Astrocyte of the spinal cord (primary cell): ENCODE results near the gene IKZF1.

Experiments
- DNase-seq: peaks from one replicate; pipeline ENCODE4 v3.0.0; 2011; ENCODE audit warnings: low read depth, low spot score
- H3K4me3 ChIP-seq: 2 replicates; pipeline ENCODE4 v1.5.1; 2011; ENCODE audit warnings: low read depth, mild to moderate bottlenecking, low read length, moderate library complexity
- in situ Hi-C: cut with HindIII; loops from 2 replicates; pipeline ENCODE4 v1.10.0; 2017; ENCODE audit warnings: low sequenced_read_pairs
- TF ChIP-seq, protein P1 (sequence below): IDR thresholded peaks from 2 replicates; pipeline ENCODE4 v1.5.1; 2012; ENCODE audit warnings: low read depth, mild to moderate bottlenecking, low read length, inconsistent platforms

IKZF1 gene

DNA sequence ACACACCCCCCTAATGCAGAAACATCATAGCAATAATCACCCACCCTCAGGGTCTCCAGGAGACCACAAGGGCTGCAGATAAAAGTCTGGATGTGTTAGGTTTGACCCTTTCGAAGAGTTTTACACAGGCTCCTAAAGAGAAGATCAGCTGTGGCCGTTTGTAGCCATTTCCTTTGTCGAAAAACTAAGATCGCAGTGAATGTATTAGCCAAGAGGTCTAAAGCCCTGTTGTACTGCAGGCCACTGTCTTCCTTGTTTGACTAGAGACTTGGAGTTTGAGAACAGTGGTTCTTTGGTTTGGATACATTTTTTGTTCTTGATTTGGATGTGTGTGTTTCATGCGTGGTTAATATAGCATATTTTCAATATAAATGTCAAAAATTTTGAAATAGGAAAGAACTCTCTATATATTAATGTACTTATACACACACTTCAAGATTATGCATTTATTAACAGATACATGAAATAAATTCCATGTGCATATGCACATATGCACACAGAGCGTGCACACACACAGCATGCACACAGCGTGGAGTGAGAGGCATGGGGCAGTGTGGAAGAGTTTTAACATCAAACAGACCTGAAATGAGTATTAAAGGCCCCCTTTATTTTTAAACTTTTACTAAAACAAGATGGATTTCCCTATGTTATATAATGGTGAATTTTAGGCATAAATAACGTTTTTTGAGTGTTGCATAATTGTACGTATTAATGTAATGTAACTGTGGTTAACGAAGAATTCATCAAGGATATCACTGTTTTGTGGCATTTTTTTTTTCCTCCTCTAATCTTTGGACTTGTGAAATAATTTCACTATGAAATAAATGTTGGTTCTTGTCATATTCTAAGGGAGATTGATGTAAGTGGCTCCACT lies 2.2 kb downstream of the IKZF1 start:
- no peak overlapping the region for H3K4me3 ChIP-seq
- DNase-seq: no peak
- TF ChIP-seq, protein P1, sequence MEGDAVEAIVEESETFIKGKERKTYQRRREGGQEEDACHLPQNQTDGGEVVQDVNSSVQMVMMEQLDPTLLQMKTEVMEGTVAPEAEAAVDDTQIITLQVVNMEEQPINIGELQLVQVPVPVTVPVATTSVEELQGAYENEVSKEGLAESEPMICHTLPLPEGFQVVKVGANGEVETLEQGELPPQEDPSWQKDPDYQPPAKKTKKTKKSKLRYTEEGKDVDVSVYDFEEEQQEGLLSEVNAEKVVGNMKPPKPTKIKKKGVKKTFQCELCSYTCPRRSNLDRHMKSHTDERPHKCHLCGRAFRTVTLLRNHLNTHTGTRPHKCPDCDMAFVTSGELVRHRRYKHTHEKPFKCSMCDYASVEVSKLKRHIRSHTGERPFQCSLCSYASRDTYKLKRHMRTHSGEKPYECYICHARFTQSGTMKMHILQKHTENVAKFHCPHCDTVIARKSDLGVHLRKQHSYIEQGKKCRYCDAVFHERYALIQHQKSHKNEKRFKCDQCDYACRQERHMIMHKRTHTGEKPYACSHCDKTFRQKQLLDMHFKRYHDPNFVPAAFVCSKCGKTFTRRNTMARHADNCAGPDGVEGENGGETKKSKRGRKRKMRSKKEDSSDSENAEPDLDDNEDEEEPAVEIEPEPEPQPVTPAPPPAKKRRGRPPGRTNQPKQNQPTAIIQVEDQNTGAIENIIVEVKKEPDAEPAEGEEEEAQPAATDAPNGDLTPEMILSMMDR: no peak
- in situ Hi-C loops: no loop called here

DNA sequence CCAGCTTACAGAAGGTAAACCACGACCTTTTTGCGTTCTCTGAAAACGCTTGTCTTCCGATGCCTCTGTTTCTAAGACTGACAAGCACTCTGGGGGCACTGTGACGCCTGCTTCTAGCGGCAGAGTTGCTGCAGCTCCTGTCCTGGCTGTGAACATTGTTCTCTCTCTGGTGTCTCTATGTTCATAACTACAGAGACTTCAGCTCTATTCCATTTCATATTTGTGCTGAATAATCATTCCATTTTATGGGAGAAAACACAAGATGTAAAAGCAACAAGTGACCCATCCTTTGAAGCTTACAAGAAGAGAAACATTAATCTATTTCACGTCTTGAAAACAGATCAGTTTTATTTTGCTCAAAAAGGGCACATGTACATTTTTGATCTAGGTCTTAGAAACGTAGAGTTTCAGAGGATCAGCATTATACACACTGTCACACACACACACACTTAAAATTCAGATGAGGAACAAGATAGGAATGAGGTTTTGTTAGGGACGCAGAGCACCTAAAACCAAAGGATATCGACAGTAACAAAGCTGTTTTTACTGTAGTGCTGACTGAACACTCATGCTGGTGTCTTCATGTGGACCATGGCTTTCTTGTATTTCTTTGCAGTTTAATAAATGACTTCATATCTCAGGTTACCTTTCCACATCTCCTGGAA lies 3.0 kb downstream of the IKZF1 start:
- TF ChIP-seq, protein P1: no peak
- no peak for DNase-seq
- in situ Hi-C loops: no loop called here
- H3K4me3 ChIP-seq: no peak overlapping the region

DNA sequence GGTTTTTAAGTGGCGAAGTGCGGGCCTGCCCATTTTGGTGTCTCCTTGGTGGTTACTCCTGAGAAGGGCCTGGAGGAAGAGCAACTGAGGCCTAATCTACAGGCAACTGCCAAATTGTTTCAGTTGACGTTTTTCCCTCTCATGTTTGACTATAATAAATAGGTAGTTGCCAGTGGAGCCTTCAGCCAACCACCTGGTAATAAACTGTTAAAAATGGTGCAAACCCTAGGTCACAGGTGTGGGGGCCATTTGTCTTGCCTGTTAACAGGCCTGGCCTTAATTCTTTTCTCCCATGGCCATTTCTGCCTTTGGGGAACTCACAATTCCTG lies 3.7 kb downstream of the IKZF1 start:
- TF ChIP-seq, protein P1: no peak
- in situ Hi-C loops: no loop called here
- no peak overlapping the region for H3K4me3 ChIP-seq
- DNase-seq: no peak

DNA sequence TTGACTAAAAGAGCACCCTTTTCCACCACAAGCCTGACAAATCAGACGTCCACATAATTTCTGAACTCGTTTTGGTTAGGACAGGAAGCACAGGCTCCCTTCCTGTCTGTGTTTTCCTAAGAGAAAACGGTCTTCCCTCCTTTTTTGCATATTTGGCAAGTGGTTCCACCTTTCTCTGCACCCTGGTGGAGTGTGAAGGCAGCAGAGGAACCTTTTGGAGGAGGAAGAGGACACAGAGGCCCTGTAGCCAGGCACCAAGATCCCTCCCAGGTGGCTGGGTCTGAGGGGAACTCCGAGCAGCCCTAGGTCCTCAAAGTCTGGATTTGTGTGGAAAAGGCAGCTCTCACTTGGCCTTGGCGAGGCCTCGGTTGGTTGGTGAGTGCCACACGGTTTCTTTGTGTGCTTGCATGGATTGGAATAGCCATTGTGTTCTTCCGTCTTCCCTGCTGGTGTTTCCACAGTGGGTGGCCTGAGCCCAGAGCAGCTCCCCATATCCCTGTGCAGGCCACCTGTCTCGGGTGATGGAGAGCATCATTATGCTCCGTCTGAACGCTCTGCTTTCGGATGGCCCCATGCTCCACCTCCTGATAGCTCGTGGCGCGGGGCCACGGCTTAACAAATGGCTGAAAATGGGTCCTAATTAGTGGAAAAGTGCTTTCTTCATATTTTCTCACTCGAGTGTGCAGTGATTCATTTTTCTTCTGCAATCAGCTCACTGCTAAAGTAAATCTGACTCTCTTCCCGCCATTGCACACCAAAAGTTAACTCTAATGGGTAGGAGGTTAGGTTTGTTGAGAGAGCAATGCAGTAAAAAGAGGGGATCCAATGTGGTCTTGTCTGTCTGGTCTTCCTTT lies 4.2 kb downstream of the IKZF1 start:
- TF ChIP-seq, protein P1: no peak
- no peak for DNase-seq
- H3K4me3 ChIP-seq: no peak overlapping the region
- in situ Hi-C loops: no loop called here

DNA sequence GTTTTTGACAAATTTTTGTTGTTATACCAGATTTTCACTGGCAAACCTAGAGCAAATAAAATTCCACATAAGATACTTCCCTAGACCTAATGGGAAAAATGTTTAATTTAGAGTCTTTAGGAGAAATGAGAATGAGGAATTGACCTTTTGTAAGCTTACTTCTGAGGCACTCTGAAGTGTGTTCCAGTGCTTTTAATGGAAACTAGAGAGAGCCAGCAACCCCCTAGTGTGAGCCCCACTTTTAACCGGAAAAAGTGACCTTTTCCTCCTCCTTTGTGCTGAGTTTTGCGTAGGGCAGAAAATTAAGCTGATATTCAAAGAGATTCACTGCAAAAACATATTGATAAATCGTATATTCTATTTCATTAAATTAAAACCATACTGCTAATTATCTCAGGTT lies 5.2 kb downstream of the IKZF1 start:
- no peak overlapping the region for H3K4me3 ChIP-seq
- DNase-seq: no peak
- in situ Hi-C loops: no loop called here
- TF ChIP-seq, protein P1: no peak

DNA sequence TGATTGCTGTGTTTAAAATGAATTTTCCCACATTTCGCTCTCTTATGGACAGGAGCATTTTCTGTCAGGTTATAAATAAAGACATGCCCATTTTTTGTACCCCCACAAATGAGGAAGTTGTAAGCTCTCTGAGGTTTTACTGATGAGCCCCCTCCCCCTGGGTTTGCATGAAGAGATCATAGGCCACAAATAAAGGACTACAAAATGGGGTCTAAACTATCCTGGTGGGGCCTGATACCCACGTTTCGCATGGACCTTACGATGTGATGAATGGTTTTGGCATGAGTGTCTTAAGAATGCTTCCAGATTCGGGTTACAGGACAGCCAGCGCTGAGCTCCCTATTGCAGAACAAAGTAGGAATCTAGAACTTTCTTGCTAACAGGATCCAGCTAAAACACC lies 5.8 kb downstream of the IKZF1 start:
- no peak for DNase-seq
- in situ Hi-C loops: no loop called here
- no peak overlapping the region for H3K4me3 ChIP-seq
- TF ChIP-seq, protein P1: no peak
